Forelimb muscle (tissue), 1 donor: ENCODE results near the gene RAB20. TPM values are rescaled to one million over a fixed set of nuclear protein-coding genes. Genes with fewer than 3 reads are reported as not detected.
"Not testable (repeated sequence)": the region's sequence is repeated elsewhere in the genome, so short reads cannot be mapped to it uniquely, and the experiment has no call there.

Experiments
- DNase-seq: peaks from one replicate; pipeline ENCODE4 v3.0.0-alpha.2; 2013; ENCODE audit warnings: low read depth
- polyA plus RNA-seq: library from polyadenylated mRNA; unstranded; fragments of 120-200 nt; gene quantifications from one replicate; pipeline ENCODE4 v1.2.1, GENCODE V29; 2013; ENCODE audit not compliant: insufficient read length

The RAB20 gene
- polyA plus RNA-seq, 1 donor = 1.8 TPM

- DNase-seq = no peak
These were observed 14.0 kb upstream of the RAB20 start for GRCh38 chr13:110575322-110576069.

GRCh38 chr13:110574161-110574560, 12.6 kb upstream of the RAB20 start:
- DNase-seq = no peak

GRCh38 chr13:110572778-110573118, 11.2 kb upstream of the RAB20 start:
- DNase-seq = no peak

GRCh38 chr13:110571896-110572777, 10.6 kb upstream of the RAB20 start:
- no peak for DNase-seq

GRCh38 chr13:110570886-110571285, 9.4 kb upstream of the RAB20 start:
- DNase-seq = no peak

- DNase-seq = not testable (repeated sequence)
These were observed 8.4 kb upstream of the RAB20 start for GRCh38 chr13:110569962-110570361.

- no peak for DNase-seq
These were observed 7.1 kb upstream of the RAB20 start for GRCh38 chr13:110568612-110569011.

- DNase-seq = no peak
These were observed 4.6 kb upstream of the RAB20 start for GRCh38 chr13:110566171-110566570.

GRCh38 chr13:110565296-110565695, 3.8 kb upstream of the RAB20 start:
- DNase-seq = no peak

- DNase-seq = no peak
These were observed 3.0 kb upstream of the RAB20 start for GRCh38 chr13:110564472-110564985.

GRCh38 chr13:110563463-110563774, 1.9 kb upstream of the RAB20 start:
- DNase-seq = no peak

- DNase-seq = no peak
These were observed 1.4 kb upstream of the RAB20 start for GRCh38 chr13:110562696-110563462.

- no peak for DNase-seq
These were observed 595 bp upstream of the RAB20 start for GRCh38 chr13:110562036-110562597.

- no peak for DNase-seq
These were observed 750 bp downstream of the RAB20 start for GRCh38 chr13:110560601-110561343.

GRCh38 chr13:110559986-110560385, 1.5 kb downstream of the RAB20 start:
- DNase-seq = no peak

GRCh38 chr13:110559429-110559943, 2.0 kb downstream of the RAB20 start:
- DNase-seq = no peak

GRCh38 chr13:110557610-110558305, 3.8 kb downstream of the RAB20 start:
- DNase-seq = no peak

GRCh38 chr13:110557082-110557481, 4.4 kb downstream of the RAB20 start:
- no peak for DNase-seq

- DNase-seq = no peak
These were observed 5.3 kb downstream of the RAB20 start for GRCh38 chr13:110556224-110556606.

- DNase-seq = no peak
These were observed 5.8 kb downstream of the RAB20 start for GRCh38 chr13:110555601-110556223.
